Activated T-helper 1 cell treated with Interleukin-2 at 50 U/mL for 16 hours (primary cell): ENCODE measurements around the gene ATP8B1.
"Not testable (repeated sequence)": the region's sequence is repeated elsewhere in the genome, so short reads cannot be mapped to it uniquely, and the experiment has no call there.

Source experiments
- DNase-seq: peaks from one replicate; pipeline ENCODE4 v3.0.0-alpha.2; 2020; ENCODE audit warnings: low read depth

Gene ATP8B1

GRCh38 chr18:57719211-57719935 is 83.7 kb downstream of the ATP8B1 start:
- not testable (repeated sequence) for DNase-seq

DNA sequence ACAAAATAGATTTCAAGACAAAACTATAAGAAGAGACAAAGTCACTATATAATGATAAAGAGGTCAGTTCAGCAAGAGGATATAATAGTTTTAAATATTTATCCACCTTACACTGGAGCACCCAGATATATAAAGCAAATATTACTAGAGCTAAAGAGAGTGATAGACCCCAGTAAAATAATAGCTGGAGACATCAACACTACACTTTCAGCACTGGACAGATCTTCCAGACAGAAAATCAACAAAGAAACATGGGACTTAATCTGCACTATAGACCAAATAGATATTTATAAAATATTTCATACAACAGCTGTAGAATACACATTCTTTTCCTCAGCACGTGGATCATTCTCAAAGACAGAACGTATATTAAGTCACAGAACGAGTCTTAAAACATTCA is 86.6 kb downstream of the ATP8B1 start:
- DNase-seq: no peak

- DNase-seq: no peak
Measured at GRCh38 chr18:57715671-57716070, 87.4 kb downstream of the ATP8B1 start.

GRCh38 chr18:57715073-57715472 is 88.0 kb downstream of the ATP8B1 start:
- DNase-seq: no peak

DNA sequence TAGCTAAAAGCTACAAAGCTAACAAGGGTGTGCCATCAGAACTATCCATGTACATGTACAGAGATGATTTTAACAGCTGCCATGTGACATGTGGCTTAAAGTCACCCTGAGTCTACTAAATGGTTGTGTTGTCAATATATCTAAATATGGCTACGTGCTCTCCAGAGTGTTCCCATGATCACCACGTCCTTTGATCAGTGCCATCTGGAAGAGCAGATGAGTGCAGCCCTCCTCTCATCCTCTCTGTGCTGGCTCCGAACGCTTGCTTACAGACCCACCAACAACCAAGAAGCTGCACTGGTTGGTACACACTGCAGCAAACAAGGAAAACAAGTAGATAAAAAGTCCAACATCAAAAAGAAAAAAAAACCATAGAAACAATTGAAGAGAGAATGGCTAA is 92.9 kb downstream of the ATP8B1 start:
- DNase-seq: no peak

DNA sequence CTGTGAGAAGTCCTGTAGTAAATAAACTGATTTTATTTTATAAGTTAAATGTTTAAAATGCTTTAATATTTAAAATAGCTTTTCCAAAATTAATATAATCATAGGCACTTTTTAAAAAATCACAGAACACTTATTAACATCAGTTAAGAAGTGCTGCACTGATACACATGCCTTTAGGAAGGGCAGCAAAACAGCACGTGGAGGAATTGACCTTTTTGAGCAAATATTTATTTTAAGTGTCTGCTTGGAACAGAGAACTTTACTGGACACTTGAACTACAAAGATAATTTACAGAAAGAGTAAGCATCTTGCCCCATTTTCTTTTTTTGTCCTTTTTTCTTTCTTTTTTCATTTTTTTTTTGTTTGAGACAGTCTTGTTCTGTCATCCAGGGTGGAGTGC is 93.8 kb downstream of the ATP8B1 start:
- no peak for DNase-seq

GRCh38 chr18:57708288-57708687 is 94.8 kb downstream of the ATP8B1 start:
- no peak for DNase-seq

DNA sequence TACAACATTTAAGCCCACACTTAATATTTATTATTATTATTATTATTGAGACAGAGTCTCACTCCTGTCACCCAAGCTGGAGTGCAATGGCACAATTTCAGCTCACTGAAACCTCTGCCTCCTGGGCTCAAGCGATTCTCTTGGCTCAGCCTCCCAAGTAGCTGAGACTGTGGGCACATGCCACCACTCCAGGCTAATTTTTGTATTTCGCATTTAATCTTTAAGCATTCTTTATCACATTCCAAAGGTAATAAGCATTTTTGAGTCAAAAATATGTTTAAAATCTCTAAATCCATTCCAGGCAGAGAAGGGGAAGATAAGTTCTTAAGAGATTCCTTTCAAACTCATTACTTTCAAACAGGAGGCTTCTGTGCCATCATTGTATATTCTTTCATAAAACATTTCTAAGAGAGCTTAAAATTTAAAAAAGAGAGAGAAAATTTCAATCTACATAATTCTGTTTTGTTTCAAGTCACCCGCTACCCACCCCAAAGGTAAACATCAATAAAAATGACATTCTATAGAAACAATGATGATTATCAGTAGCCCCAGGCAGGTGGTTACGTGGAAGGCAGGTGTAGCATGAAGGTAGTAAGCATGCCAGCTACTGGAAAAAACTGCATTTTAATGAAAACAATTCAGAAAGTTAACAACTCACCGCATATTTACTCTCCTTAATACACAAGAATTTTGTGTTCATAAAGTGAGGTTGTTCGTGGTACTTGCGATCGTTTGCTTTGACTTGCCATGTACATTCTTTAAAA is 97.1 kb downstream of the ATP8B1 start:
- no peak for DNase-seq

DNA sequence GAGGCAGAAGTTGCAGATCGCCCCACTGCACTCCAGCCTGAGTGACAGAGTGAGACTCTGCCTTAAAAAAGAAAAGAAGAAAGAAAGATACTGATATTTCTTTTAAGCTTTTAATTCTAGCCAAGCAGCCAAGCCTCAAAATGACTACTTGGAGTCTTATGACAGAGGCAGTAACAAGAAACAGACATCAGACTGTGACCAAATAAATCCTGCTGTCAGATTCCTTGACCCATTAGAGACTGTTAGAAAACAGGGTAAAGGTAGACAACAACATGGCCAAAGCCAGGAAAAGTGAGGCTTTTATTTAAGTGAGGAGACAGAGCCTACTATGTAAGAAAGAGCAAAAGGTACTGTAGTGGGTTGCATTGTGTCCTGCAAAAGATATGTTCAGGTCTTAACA is 98.1 kb downstream of the ATP8B1 start:
- no peak for DNase-seq

GRCh38 chr18:57698571-57699276 is 104.4 kb downstream of the ATP8B1 start:
- no peak for DNase-seq

GRCh38 chr18:57697426-57697825 is 105.7 kb downstream of the ATP8B1 start:
- no peak for DNase-seq

GRCh38 chr18:57696271-57696670 is 106.8 kb downstream of the ATP8B1 start:
- DNase-seq: no peak

DNA sequence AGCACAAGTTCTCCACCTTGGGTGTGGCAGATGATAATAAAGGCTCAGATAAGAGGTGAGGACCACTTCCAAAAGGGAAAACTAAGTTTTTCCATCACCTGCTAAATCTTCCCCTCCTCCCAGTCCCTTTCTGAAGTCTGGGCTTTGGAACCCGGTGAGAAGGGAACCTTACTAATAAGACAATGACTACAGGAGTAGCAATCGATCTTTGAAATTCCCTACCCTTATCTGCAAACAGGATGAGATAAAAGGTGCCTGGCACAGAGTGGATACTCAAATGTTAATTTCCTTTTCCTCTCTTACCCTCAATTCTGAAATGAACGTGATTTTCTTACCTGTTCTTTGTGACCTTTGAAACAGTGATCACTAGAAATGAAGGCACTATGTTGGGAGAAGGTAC is 111.8 kb downstream of the ATP8B1 start:
- DNase-seq: no peak

GRCh38 chr18:57687970-57688369 is 115.1 kb downstream of the ATP8B1 start:
- no peak for DNase-seq

DNA sequence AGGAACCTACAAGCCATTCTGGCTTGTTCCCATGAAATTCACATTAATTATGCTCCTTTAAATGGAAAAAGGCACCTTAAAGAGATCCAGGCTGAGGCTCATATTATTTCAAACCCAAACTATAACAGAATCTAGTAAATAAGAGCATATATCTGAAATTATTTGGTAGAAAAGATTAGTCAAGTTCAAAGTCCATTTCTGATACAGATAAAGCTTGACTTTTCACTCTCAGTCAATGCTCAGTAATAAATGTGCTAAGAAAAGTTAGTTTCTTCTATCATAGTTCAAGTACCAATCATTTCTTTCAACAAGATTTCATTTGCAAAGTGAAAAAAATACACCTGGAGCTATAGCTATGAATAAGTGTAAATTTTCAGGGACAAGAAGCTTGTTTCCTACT is 119.6 kb downstream of the ATP8B1 start:
- DNase-seq: no peak

GRCh38 chr18:57677262-57678211 is 125.6 kb downstream of the ATP8B1 start:
- no peak for DNase-seq

- DNase-seq: no peak
Measured at GRCh38 chr18:57674891-57675290, 128.2 kb downstream of the ATP8B1 start.

- DNase-seq: no peak
Measured at GRCh38 chr18:57670046-57670445, 133.1 kb downstream of the ATP8B1 start.

DNA sequence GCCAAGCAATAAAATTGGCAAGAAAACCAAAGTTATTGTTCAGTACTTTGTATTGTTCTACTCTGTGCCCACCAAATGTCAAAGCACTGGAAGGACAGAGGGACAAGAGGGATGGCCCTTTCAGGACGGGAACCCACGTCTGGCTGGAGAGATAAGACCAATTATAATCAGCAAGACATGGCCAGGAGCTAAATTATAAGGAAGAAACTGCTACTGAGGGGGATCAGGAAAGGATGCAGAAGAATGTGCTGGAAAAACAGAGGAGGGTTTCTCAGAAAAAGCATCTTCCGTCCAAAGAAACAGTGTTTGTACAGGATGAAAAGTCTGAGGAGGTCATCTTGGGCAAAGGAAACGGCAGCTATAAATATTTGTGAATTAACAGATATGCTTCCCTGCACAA is 135.1 kb downstream of the ATP8B1 start:
- DNase-seq: no peak

GRCh38 chr18:57666818-57667497 is 136.2 kb downstream of the ATP8B1 start:
- no peak for DNase-seq

- no peak for DNase-seq
Measured at GRCh38 chr18:57664568-57665165, 138.4 kb downstream of the ATP8B1 start.
